SK-N-SH (cell line): Measurements from ENCODE around the gene STX16. TPM values are rescaled to one million over a fixed set of nuclear protein-coding genes. Genes with fewer than 3 reads are reported as not detected.

Source experiments
- CTCF ChIA-PET: fragments of 300-600, 350-600 bp; formaldehyde crosslinking; extraction: SDS; loops from one replicate; lab custom pipeline; 2021; lab: Yijun Ruan, JAX
- POLR2A ChIA-PET: fragments of 350-600 bp; sonication (Branson Sonifier 250); formaldehyde crosslinking; extraction: SDS; loops from one replicate; lab custom pipeline; 2020; ENCODE audit warnings: antibody characterized with exemption, inconsistent platforms; lab: Yijun Ruan, JAX
- DNase-seq: peaks from one replicate; pipeline ENCODE4 v3.0.0; 2012
- H2AFZ ChIP-seq: fragments of 200-600 bp; sonication (generic); 2 replicates; pipeline ENCODE4 v1.8.1; 2016; ENCODE audit warnings: antibody characterized with exemption, mild to moderate bottlenecking, low read depth
- H3F3A ChIP-seq: fragments of 200-600 bp; sonication (generic); replicated peaks from 2 replicates; pipeline ENCODE3; 2016; ENCODE audit warnings: antibody characterized with exemption, mild to moderate bottlenecking; ENCODE audit not compliant: insufficient read depth
- H3K27ac ChIP-seq, 2 experiments: fragments of 200-500 bp in 1 of 2; fragments of 200-600 bp in 1 of 2; sonication (Bioruptor generic) in 1 of 2; sonication (generic), shearing (Covaris generic) in 1 of 2; 2 replicates each; pipeline versions ENCODE4 v1.5.1 to v1.6.1; 2014 to 2016; ENCODE audit warnings: low read depth in 2 of 2, inconsistent platforms in 1 of 2, low read length in 1 of 2, mild to moderate bottlenecking in 1 of 2, mixed read lengths in 1 of 2
- H3K27me3 ChIP-seq: fragments of 200-600 bp; sonication (generic), shearing (Covaris generic); 2 replicates; pipeline ENCODE4 v1.6.1; 2016; ENCODE audit warnings: mixed run types; ENCODE audit not compliant: insufficient read depth
- H3K36me3 ChIP-seq, 2 experiments: fragments of 200-500 bp in 1 of 2; fragments of 200-600 bp in 1 of 2; sonication (Bioruptor generic) in 1 of 2; sonication (generic) in 1 of 2; replicated peaks in 1 of 2; 2 replicates each; pipeline versions ENCODE3 to v1.5.1; 2014 to 2016; ENCODE audit warnings: low read length in 1 of 2, mild to moderate bottlenecking in 1 of 2; ENCODE audit not compliant: insufficient read depth in 2 of 2, control insufficient read depth in 1 of 2
- H3K4me1 ChIP-seq, 2 experiments: fragments of 200-500 bp in 1 of 2; fragments of 200-600 bp in 1 of 2; sonication (Bioruptor generic) in 1 of 2; sonication (generic), shearing (Covaris generic) in 1 of 2; 2 replicates each; pipeline versions ENCODE4 v1.5.1 to v1.6.1; 2014 to 2016; ENCODE audit warnings: low read depth in 1 of 2, low read length in 1 of 2, mixed run types in 1 of 2; ENCODE audit not compliant: insufficient read depth in 2 of 2, control insufficient read depth in 1 of 2
- H3K4me2 ChIP-seq: fragments of 200-600 bp; sonication (generic), shearing (Covaris generic); 2 replicates; pipeline ENCODE4 v1.6.1; 2017; ENCODE audit warnings: mixed run types
- H3K4me3 ChIP-seq, 2 experiments: fragments of 200-500 bp in 1 of 2; fragments of 200-600 bp in 1 of 2; sonication (Bioruptor generic) in 1 of 2; sonication (generic), shearing (Covaris generic) in 1 of 2; 2 replicates each; pipeline versions ENCODE4 v1.5.1 to v1.8.1; 2014 to 2016; ENCODE audit warnings: low read depth in 2 of 2, inconsistent platforms in 1 of 2, low read length in 1 of 2, mild to moderate bottlenecking in 1 of 2, mixed read lengths in 1 of 2, moderate library complexity in 1 of 2
- H3K79me2 ChIP-seq: fragments of 200-600 bp; sonication (generic); 2 replicates; pipeline ENCODE4 v1.8.1; 2017; ENCODE audit warnings: mild to moderate bottlenecking; ENCODE audit not compliant: insufficient read depth
- H3K9ac ChIP-seq: fragments of 200-600 bp; sonication (generic); 2 replicates; pipeline ENCODE4 v1.6.1; 2017; ENCODE audit warnings: mixed run types
- H3K9me2 ChIP-seq: fragments of 200-600 bp; sonication (generic); 2 replicates; pipeline ENCODE4 v1.6.1; 2017; ENCODE audit warnings: mixed run types
- H3K9me3 ChIP-seq: fragments of 200-600 bp; sonication (generic); 2 replicates; pipeline ENCODE4 v1.6.1; 2017; ENCODE audit warnings: mixed run types, mild to moderate bottlenecking, moderate library complexity
- H4K20me1 ChIP-seq: fragments of 200-600 bp; sonication (generic); 2 replicates; pipeline ENCODE4 v1.6.1; 2017; ENCODE audit warnings: mild to moderate bottlenecking, mixed run types; ENCODE audit not compliant: insufficient read depth
- CHD2 ChIP-seq: fragments of 150-350 bp; IDR thresholded peaks from 2 replicates; pipeline ENCODE4 v1.6.1; 2018; ENCODE audit warnings: low read length; ENCODE audit not compliant: partially characterized antibody
- EP300 ChIP-seq, 2 experiments: IDR thresholded peaks; 2 replicates each; pipeline versions ENCODE4 v1.4.0 to v1.6.1; 2012; ENCODE audit warnings: borderline replicate concordance in 1 of 2, low read depth in 1 of 2, low read length in 1 of 2
- FOSL2 ChIP-seq: IDR thresholded peaks from 2 replicates; pipeline ENCODE4 v1.4.0; 2012; ENCODE audit warnings: low read depth, mild to moderate bottlenecking, moderate library complexity, borderline replicate concordance
- GATA2 ChIP-seq: sonication (generic); formaldehyde crosslinking; IDR thresholded peaks from 2 replicates; pipeline ENCODE4 v1.5.0; 2020; ENCODE audit warnings: mild to moderate bottlenecking, missing genetic modification reagents
- MAX ChIP-seq: IDR thresholded peaks from 2 replicates; pipeline ENCODE4 v1.4.0; 2012; ENCODE audit warnings: low read depth
- MEF2A ChIP-seq: IDR thresholded peaks from 2 replicates; pipeline ENCODE4 v1.4.0; 2012; ENCODE audit warnings: low read depth, borderline replicate concordance
- RFX5 ChIP-seq: IDR thresholded peaks from 2 replicates; pipeline ENCODE4 v1.6.1; 2012; ENCODE audit warnings: mild to moderate bottlenecking, improper control_type of control experiment, low read length
- TAF1 ChIP-seq: IDR thresholded peaks from 2 replicates; pipeline ENCODE4 v1.6.1; 2012; ENCODE audit warnings: low read depth, mild to moderate bottlenecking, low read length, moderate library complexity, borderline replicate concordance
- TCF12 ChIP-seq: IDR thresholded peaks from 2 replicates; pipeline ENCODE4 v1.4.0; 2012
- USF2 ChIP-seq: fragments of 150-350 bp; IDR thresholded peaks from 2 replicates; pipeline ENCODE4 v1.6.1; 2017; ENCODE audit warnings: antibody characterized with exemption, low read length, low read depth, borderline replicate concordance
- WGBS: methylation state at CpG from one replicate; pipeline ENCODE4 v1.1.6; 2017; ENCODE audit warnings: low lambda C conversion rate; 5-methylcytosine and 5-hydroxymethylcytosine counted together
- polyA plus RNA-seq, 3 experiments: library from polyadenylated mRNA; depleted of rRNA; stranded (reverse); fragments of >200 nt; gene quantifications; 2 replicates each; pipeline ENCODE4 v1.2.3, GENCODE V29; 2012
- TF ChIP-seq, protein P1 (sequence below): IDR thresholded peaks from 2 replicates; pipeline ENCODE4 v1.6.1; 2012; ENCODE audit warnings: mild to moderate bottlenecking, low read depth, low read length, moderate library complexity
- TF ChIP-seq, protein P2 (sequence below): IDR thresholded peaks from 2 replicates; pipeline ENCODE4 v1.4.0; 2012; ENCODE audit warnings: low read depth, borderline replicate concordance

Gene STX16
- polyA plus RNA-seq, 1 of the 3 experiments (the other 2 are of a cell fraction), result 63.8 TPM

- CTCF ChIA-PET, result interaction anchor here (0.8 to 1.5 kb wide), 4 partner anchors 10 to 214 kb away, joined by 3 to 4 read pairs (median 4); partner anchors contain the start of genes GNAS and STX16
- WGBS, result 88% methylated on average over 6 of the region's 7 CpGs
- TF ChIP-seq TAF1, result no peak
- TF ChIP-seq, protein P1, sequence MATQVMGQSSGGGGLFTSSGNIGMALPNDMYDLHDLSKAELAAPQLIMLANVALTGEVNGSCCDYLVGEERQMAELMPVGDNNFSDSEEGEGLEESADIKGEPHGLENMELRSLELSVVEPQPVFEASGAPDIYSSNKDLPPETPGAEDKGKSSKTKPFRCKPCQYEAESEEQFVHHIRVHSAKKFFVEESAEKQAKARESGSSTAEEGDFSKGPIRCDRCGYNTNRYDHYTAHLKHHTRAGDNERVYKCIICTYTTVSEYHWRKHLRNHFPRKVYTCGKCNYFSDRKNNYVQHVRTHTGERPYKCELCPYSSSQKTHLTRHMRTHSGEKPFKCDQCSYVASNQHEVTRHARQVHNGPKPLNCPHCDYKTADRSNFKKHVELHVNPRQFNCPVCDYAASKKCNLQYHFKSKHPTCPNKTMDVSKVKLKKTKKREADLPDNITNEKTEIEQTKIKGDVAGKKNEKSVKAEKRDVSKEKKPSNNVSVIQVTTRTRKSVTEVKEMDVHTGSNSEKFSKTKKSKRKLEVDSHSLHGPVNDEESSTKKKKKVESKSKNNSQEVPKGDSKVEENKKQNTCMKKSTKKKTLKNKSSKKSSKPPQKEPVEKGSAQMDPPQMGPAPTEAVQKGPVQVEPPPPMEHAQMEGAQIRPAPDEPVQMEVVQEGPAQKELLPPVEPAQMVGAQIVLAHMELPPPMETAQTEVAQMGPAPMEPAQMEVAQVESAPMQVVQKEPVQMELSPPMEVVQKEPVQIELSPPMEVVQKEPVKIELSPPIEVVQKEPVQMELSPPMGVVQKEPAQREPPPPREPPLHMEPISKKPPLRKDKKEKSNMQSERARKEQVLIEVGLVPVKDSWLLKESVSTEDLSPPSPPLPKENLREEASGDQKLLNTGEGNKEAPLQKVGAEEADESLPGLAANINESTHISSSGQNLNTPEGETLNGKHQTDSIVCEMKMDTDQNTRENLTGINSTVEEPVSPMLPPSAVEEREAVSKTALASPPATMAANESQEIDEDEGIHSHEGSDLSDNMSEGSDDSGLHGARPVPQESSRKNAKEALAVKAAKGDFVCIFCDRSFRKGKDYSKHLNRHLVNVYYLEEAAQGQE, result no peak
- no peak for TF ChIP-seq GATA2 (CRISPR knock-in tag)
- TF ChIP-seq EP300 (IDR thresholded peaks at IDR 0.05; ENCODE audit: borderline replicate concordance in 1 of 2, low read depth in 1 of 2, low read length in 1 of 2), result no peak
- TF ChIP-seq CHD2, result no peak
- no peak for TF ChIP-seq MEF2A
- TF ChIP-seq TCF12, result no peak
- no peak for TF ChIP-seq FOSL2
- no peak for TF ChIP-seq RFX5
- TF ChIP-seq, protein P2, sequence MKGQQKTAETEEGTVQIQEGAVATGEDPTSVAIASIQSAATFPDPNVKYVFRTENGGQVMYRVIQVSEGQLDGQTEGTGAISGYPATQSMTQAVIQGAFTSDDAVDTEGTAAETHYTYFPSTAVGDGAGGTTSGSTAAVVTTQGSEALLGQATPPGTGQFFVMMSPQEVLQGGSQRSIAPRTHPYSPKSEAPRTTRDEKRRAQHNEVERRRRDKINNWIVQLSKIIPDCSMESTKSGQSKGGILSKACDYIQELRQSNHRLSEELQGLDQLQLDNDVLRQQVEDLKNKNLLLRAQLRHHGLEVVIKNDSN, result no peak
- no peak for TF ChIP-seq MAX
- no peak for TF ChIP-seq USF2
Observed at GRCh38 chr20:58638467-58639181, 12.5 kb upstream of the STX16 start.

More at GRCh38 chr20:58638467-58639181, 12.5 kb upstream of the STX16 start:
- Histone ChIP-seq H3K4me2 (no peak overlapping the region), H3F3A (no peaks in the 10 kb centered on the region), H3K9me2 (no peaks in the 10 kb centered on the region), H3K79me2 (no peaks in the 10 kb centered on the region), H3K4me1 (peaks cover 0 to 3% of the 10 kb centered on the region in 2 experiments; a peak in 1 of 4 replicates), H4K20me1 (no peaks in the 10 kb centered on the region), H3K27ac (no peak overlapping the region), H3K27me3 (no peaks in the 10 kb centered on the region), H3K9me3 (no peaks in the 10 kb centered on the region), H2AFZ (no peak overlapping the region), H3K4me3 (no peak overlapping the region), H3K9ac (no peak overlapping the region), H3K36me3 (no peaks in the 10 kb centered on the region)
- POLR2A ChIA-PET, result no interaction called here
- DNase-seq, result no peak
